Caco-2 (cell line): ENCODE results near the gene KPNA3. TPM values are rescaled to one million over a fixed set of nuclear protein-coding genes. Genes with fewer than 3 reads are reported as not detected.

Experiments used
- BruUV-seq: library from RNA; stranded (reverse); fragments of 400-500 nt; replicated peaks from 2 replicates; lab custom pipeline; 2021; lab: Mats Ljungman, UMichigan
- CTCF ChIA-PET: fragments of 300-600 bp; sonication (Branson Sonifier 250); formaldehyde crosslinking; loops from one replicate; lab custom pipeline; 2022; ENCODE audit warnings: antibody characterized with exemption; lab: Charles Lee
- POLR2A ChIA-PET: fragments of 300-600 bp; sonication (Branson Sonifier 250); formaldehyde crosslinking; loops from one replicate; lab custom pipeline; 2022; ENCODE audit warnings: antibody characterized with exemption; lab: Charles Lee
- DNase-seq, 2 experiments: peaks; one replicate each; pipeline versions ENCODE4 v3.0.0 to v3.0.0-alpha.2; 2020 to 2022
- H3K27me3 ChIP-seq: replicated peaks from 2 replicates; pipeline ENCODE4 v1.6.0; 2011; ENCODE audit warnings: low read length; ENCODE audit not compliant: control insufficient read depth, insufficient read depth
- H3K36me3 ChIP-seq: 2 replicates; pipeline ENCODE4 v1.5.1; 2011; ENCODE audit warnings: low read length; ENCODE audit not compliant: control insufficient read depth, insufficient read depth
- H3K4me1 ChIP-seq: fragments of 250-450 bp; sonication (Bioruptor Pico); 2 replicates; pipeline ENCODE4 v1.5.1; 2020; ENCODE audit warnings: mild to moderate bottlenecking
- H3K4me3 ChIP-seq: 2 replicates; pipeline ENCODE4 v1.5.1; 2011; ENCODE audit warnings: low read depth, mild to moderate bottlenecking, control low read depth, low read length
- H3K9me3 ChIP-seq: fragments of 250-450 bp; sonication (Bioruptor Pico); 2 replicates; pipeline ENCODE4 v1.5.1; 2020; ENCODE audit warnings: mild to moderate bottlenecking, moderate library complexity
- H3K27ac Mint-ChIP-seq: one replicate; pipeline ENCODE4 v1.8.0; 2022; ENCODE audit warnings: mixed read lengths; ENCODE audit not compliant: unreplicated experiment
- H3K27me3 Mint-ChIP-seq: one replicate; pipeline ENCODE4 v1.8.0; 2022; ENCODE audit warnings: mixed read lengths; ENCODE audit not compliant: insufficient read depth, unreplicated experiment
- H3K36me3 Mint-ChIP-seq: one replicate; pipeline ENCODE4 v1.8.0; 2022; ENCODE audit warnings: mild to moderate bottlenecking, mixed read lengths; ENCODE audit not compliant: insufficient read depth, unreplicated experiment
- H3K4me1 Mint-ChIP-seq: one replicate; pipeline ENCODE4 v1.8.0; 2022; ENCODE audit warnings: low read depth, mixed read lengths; ENCODE audit not compliant: unreplicated experiment
- H3K4me3 Mint-ChIP-seq: one replicate; pipeline ENCODE4 v1.8.0; 2022; ENCODE audit warnings: mild to moderate bottlenecking, moderate library complexity, mixed read lengths; ENCODE audit not compliant: unreplicated experiment
- H3K9me3 Mint-ChIP-seq: one replicate; pipeline ENCODE4 v1.8.0; 2022; ENCODE audit warnings: mixed read lengths; ENCODE audit not compliant: unreplicated experiment
- intact Hi-C: fragments of 100-400 bp; cut with micrococcal nuclease; formaldehyde crosslinking; loops from one replicate; pipeline ENCODE4 v1.10.0; 2022; ENCODE audit not compliant: unreplicated experiment
- total RNA-seq: library from RNA; stranded (reverse); gene quantifications from 2 replicates; pipeline ENCODE4 v1.2.3, GENCODE V29; 2022
- TF ChIP-seq, protein P1 (sequence below), 2 experiments: fragments of 200-600 bp in 1 of 2; IDR thresholded peaks; 1 replicate in 1 of 2; 2 replicates in 1 of 2; pipeline versions ENCODE4 v1.5.1 to v1.8.0; 2011 to 2022; ENCODE audit warnings: antibody characterized with exemption in 1 of 2, control low read depth in 1 of 2, inconsistent platforms in 1 of 2, low read depth in 1 of 2, low read length in 1 of 2, mild to moderate bottlenecking in 1 of 2, moderate library complexity in 1 of 2; ENCODE audit not compliant: insufficient read depth in 1 of 2, severe bottlenecking in 1 of 2, unreplicated experiment in 1 of 2

Gene KPNA3
- total RNA-seq, 1 experiment from 2014 or later, result 81.9 TPM

DNA sequence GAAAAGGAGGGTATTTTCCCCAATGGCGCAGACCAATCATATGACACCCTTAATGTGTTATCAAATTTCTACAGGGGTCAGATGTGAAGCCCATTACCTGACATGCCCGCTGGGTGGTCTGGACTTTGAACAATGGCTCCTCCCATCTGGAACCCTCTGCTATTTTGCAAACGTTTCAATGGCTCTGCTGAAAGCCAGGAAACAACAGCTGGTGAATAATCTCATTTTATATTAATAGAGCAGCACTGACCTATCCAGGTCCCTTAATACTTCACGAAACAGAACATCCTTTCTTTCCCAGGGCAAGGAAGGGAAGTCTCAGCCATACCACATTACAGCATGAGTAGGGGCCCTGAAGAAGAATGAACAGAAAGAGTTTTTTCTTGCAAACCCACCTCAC lies 20.3 kb upstream of the KPNA3 start:
- H3K27ac Mint-ChIP-seq, result peak overlapping the region; percentile 91
- POLR2A ChIA-PET, result no interaction called here
- intact Hi-C loops, result no loop called here
- Histone ChIP-seq H3K27me3 (no peaks in the 10 kb centered on the region), H3K36me3 (no peaks in the 10 kb centered on the region), H3K9me3 (no peaks in the 10 kb centered on the region), H3K4me3 (no peak overlapping the region), H3K4me1 (peaks cover 75% of the 10 kb centered on the region)
- BruUV-seq, result no TSS peak
- H3K27me3 Mint-ChIP-seq, result no peaks in the 10 kb centered on the region
- H3K4me3 Mint-ChIP-seq, result no peak overlapping the region
- DNase-seq, result no peak
- H3K9me3 Mint-ChIP-seq, result no peaks in the 10 kb centered on the region
- H3K4me1 Mint-ChIP-seq, result peaks cover 50% of the 10 kb centered on the region
- TF ChIP-seq, protein P1, sequence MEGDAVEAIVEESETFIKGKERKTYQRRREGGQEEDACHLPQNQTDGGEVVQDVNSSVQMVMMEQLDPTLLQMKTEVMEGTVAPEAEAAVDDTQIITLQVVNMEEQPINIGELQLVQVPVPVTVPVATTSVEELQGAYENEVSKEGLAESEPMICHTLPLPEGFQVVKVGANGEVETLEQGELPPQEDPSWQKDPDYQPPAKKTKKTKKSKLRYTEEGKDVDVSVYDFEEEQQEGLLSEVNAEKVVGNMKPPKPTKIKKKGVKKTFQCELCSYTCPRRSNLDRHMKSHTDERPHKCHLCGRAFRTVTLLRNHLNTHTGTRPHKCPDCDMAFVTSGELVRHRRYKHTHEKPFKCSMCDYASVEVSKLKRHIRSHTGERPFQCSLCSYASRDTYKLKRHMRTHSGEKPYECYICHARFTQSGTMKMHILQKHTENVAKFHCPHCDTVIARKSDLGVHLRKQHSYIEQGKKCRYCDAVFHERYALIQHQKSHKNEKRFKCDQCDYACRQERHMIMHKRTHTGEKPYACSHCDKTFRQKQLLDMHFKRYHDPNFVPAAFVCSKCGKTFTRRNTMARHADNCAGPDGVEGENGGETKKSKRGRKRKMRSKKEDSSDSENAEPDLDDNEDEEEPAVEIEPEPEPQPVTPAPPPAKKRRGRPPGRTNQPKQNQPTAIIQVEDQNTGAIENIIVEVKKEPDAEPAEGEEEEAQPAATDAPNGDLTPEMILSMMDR (IDR thresholded peaks at IDR 0.05; ENCODE audit: insufficient read depth in 1 of 2, low read depth in 1 of 2, low read length in 1 of 2, severe bottlenecking in 1 of 2, unreplicated experiment in 1 of 2), result no peak
- CTCF ChIA-PET, result interaction anchor here (0.6 kb wide), 1 partner anchor 73 kb away, joined by 3 read pairs; no protein-coding TSS in a partner anchor
- H3K36me3 Mint-ChIP-seq, result peaks cover 6% of the 10 kb centered on the region

DNA sequence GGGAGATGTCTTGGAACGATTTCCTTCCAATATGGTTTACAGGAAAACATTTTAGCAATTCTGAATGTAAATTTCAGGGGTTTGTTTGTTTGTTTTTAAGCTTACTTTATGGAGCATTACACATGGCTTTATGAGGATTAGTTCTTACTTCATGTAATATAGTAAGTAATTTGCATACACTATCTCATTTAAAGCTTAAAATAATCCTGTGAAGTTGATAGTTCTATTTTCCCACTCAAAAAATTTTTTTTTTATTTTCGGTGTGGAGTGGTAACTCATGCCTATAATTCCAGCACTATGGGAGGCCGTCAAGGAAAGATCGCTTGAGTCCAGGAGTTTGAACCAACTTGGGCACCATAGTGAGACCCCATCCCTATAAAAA lies 19.0 kb upstream of the KPNA3 start:
- H3K27me3 Mint-ChIP-seq, result no peaks in the 10 kb centered on the region
- POLR2A ChIA-PET, result interaction anchor here (0.6 to 1.4 kb wide), 5 partner anchors 9 to 226 kb away, joined by 3 to 17 read pairs (median 3); partner anchors contain the start of genes KPNA3, RCBTB1 and SPRYD7
- Histone ChIP-seq H3K9me3 (no peaks in the 10 kb centered on the region), H3K4me3 (no peak overlapping the region), H3K27me3 (no peaks in the 10 kb centered on the region), H3K4me1 (peaks cover 87% of the 10 kb centered on the region), H3K36me3 (no peaks in the 10 kb centered on the region; the same call in 1 of the 2 replicates)
- BruUV-seq, result TSS peak; percentile 93
- no peaks in the 10 kb centered on the region for H3K9me3 Mint-ChIP-seq
- H3K4me1 Mint-ChIP-seq, result peaks cover 46% of the 10 kb centered on the region
- peaks cover 6% of the 10 kb centered on the region for H3K36me3 Mint-ChIP-seq
- DNase-seq, result no peak
- H3K4me3 Mint-ChIP-seq, result peak overlapping the region; percentile 63
- intact Hi-C loops, result loop anchor here (1.0 to 2.0 kb wide), 3 partner anchors 9 to 27 kb away; no protein-coding TSS in a partner anchor
- TF ChIP-seq, protein P1 (IDR thresholded peaks at IDR 0.05; ENCODE audit: insufficient read depth in 1 of 2, low read depth in 1 of 2, low read length in 1 of 2, severe bottlenecking in 1 of 2, unreplicated experiment in 1 of 2), result no peak
- H3K27ac Mint-ChIP-seq, result peak overlapping the region; percentile 91
- CTCF ChIA-PET, result interaction anchor here (0.6 to 1.4 kb wide), 3 partner anchors 9 to 125 kb away, joined by 5 to 7 read pairs (median 6); partner anchors contain the start of gene SPRYD7

DNA sequence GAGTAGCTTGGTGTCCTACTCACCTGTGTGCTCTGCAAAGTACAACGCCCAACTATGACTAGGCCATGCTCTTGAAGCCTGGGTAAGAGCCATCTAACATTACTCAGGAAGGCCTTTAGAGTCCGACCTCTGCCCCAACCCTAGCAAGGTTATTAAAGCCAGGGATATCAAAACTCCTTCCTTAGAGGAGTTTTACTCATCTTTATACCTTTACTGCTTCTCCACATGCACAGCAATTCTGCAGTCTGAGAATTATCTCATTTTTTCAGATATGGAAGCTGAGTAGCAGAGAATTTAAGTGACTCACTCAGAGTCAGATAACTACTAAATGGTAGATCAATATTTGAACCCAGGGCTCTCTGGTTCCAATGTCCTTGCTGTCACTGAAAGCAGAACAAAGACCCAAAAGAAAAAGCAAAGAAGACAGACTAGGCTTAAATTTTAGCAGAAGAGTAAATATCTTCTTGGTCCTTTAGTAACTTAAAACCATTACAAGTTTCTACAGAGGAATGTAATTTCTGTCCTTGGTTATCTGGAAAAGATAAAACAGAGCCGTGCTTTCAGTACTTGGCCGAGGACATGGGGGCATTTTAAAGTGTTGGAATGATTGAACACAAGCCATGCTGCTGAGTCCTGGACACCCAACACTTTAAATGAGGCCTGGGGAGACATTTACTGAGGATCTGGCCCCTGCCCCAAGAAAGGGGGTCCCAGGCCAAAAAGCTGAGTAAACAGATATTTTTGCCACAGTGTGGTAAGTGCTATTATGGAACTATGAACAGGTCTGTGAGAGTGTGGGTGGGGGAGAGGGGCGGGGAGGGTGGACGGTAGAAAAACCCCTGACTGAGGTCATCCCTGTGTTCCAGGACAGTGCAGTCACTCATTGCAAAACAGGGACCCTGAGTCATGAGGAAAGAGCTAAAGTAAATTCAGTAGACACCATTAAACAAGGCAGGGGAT lies 18.4 kb upstream of the KPNA3 start:
- Histone ChIP-seq H3K4me3 (no peak overlapping the region; the same call in 1 of the 2 replicates), H3K9me3 (no peaks in the 10 kb centered on the region), H3K4me1 (peaks cover 90% of the 10 kb centered on the region), H3K27me3 (no peaks in the 10 kb centered on the region), H3K36me3 (no peaks in the 10 kb centered on the region; the same call in 1 of the 2 replicates)
- ChIA-PET CTCF (interaction anchor here (0.6 to 1.4 kb wide), 3 partner anchors 10 to 125 kb away, joined by 5 to 7 read pairs (median 6); partner anchors contain the start of gene SPRYD7), POLR2A (interaction anchor here (0.5 to 1.4 kb wide), 6 partner anchors 10 to 1811 kb away, joined by 3 to 17 read pairs (median 4); partner anchors contain the start of genes KPNA3, RCBTB1 and SPRYD7)
- H3K9me3 Mint-ChIP-seq, result no peaks in the 10 kb centered on the region
- peak overlapping the region; percentile 63 for H3K4me3 Mint-ChIP-seq
- peaks cover 49% of the 10 kb centered on the region for H3K4me1 Mint-ChIP-seq
- intact Hi-C loops, result loop anchor here (1.0 to 2.0 kb wide), 3 partner anchors 9 to 28 kb away; no protein-coding TSS in a partner anchor
- H3K27me3 Mint-ChIP-seq, result no peaks in the 10 kb centered on the region
- TF ChIP-seq, protein P1 (IDR thresholded peaks at IDR 0.05; ENCODE audit: insufficient read depth in 1 of 2, low read depth in 1 of 2, low read length in 1 of 2, severe bottlenecking in 1 of 2, unreplicated experiment in 1 of 2), result no peak
- H3K36me3 Mint-ChIP-seq, result peaks cover 13% of the 10 kb centered on the region
- no TSS peak for BruUV-seq
- DNase-seq, result peak; percentile 76 to 89
- peak overlapping the region; percentile 91 for H3K27ac Mint-ChIP-seq
